ENCODE results near the gene FBLIM1.
A peak's percentile ranks its signal among the peaks of the same experiment; 100 is the strongest.

Gene FBLIM1

GRCh38 chr1:15758343-15758931, at the start of gene FBLIM1:
Gene FBLIM1 (plus strand): TSS chr1:15758795. CDS start chr1:15764984, 6,189 bp downstream.
- DNase-seq, result no peak

- DNase-seq, result peak; percentile 17
Measured at GRCh38 chr1:15709226-15709625, 49.4 kb upstream of the FBLIM1 start.

- peak; percentile 15 for DNase-seq
Measured at GRCh38 chr1:15712168-15712567, 46.4 kb upstream of the FBLIM1 start.

- DNase-seq, result no peak
Measured at GRCh38 chr1:15714406-15715136, 44.0 kb upstream of the FBLIM1 start.

- no peak for DNase-seq
Measured at GRCh38 chr1:15717418-15718125, 41.0 kb upstream of the FBLIM1 start.

- DNase-seq, result no peak
Measured at GRCh38 chr1:15718199-15718601, 40.4 kb upstream of the FBLIM1 start.

- DNase-seq, result no peak
Measured at GRCh38 chr1:15719381-15720120, 39.0 kb upstream of the FBLIM1 start.

- no peak for DNase-seq
Measured at GRCh38 chr1:15720861-15721260, 37.7 kb upstream of the FBLIM1 start.

GRCh38 chr1:15722411-15722810, 36.2 kb upstream of the FBLIM1 start:
- DNase-seq, result no peak

- DNase-seq, result no peak
Measured at GRCh38 chr1:15722836-15723532, 35.6 kb upstream of the FBLIM1 start.

- no peak for DNase-seq
Measured at GRCh38 chr1:15723631-15724246, 34.9 kb upstream of the FBLIM1 start.

- DNase-seq, result no peak
Measured at GRCh38 chr1:15724949-15725880, 33.4 kb upstream of the FBLIM1 start.

GRCh38 chr1:15726508-15726907, 32.1 kb upstream of the FBLIM1 start:
- no peak for DNase-seq

GRCh38 chr1:15727021-15727420, 31.6 kb upstream of the FBLIM1 start:
- DNase-seq, result no peak

GRCh38 chr1:15727424-15727823, 31.2 kb upstream of the FBLIM1 start:
- no peak for DNase-seq

- no peak for DNase-seq
Measured at GRCh38 chr1:15727866-15728534, 30.6 kb upstream of the FBLIM1 start.

- no peak for DNase-seq
Measured at GRCh38 chr1:15728937-15729657, 29.5 kb upstream of the FBLIM1 start.

GRCh38 chr1:15730423-15730822, 28.2 kb upstream of the FBLIM1 start:
- DNase-seq, result no peak

GRCh38 chr1:15730936-15731335, 27.7 kb upstream of the FBLIM1 start:
- no peak for DNase-seq
